GM19035 (cell line): ENCODE results near the gene GP1BA.
A peak's percentile ranks its signal among the peaks of the same experiment; 100 is the strongest.

Experiments used
- ATAC-seq: cut with Tn5 transposase; IDR thresholded peaks from one replicate; pipeline ENCODE4 v1.9.1; 2021; ENCODE audit not compliant: unreplicated experiment

The GP1BA gene

GRCh38 chr17:4931963-4932362 is at the start of gene GP1BA:
Gene GP1BA, plus strand, starts transcription at chr17:4932277. Its CDS starts 328 bp downstream, at chr17:4932605.
- no peak for ATAC-seq

- ATAC-seq: no peak
These were observed 47.6 kb upstream of the GP1BA start for GRCh38 chr17:4884489-4884888.

GRCh38 chr17:4886830-4887229 is 45.2 kb upstream of the GP1BA start:
- ATAC-seq: no peak

- ATAC-seq: no peak
These were observed 44.5 kb upstream of the GP1BA start for GRCh38 chr17:4887581-4887980.

- ATAC-seq: no peak
These were observed 40.4 kb upstream of the GP1BA start for GRCh38 chr17:4891411-4892410.

GRCh38 chr17:4892499-4893221 is 39.4 kb upstream of the GP1BA start:
- no peak for ATAC-seq

GRCh38 chr17:4893272-4893671 is 38.8 kb upstream of the GP1BA start:
- no peak for ATAC-seq

- ATAC-seq: no peak
These were observed 38.1 kb upstream of the GP1BA start for GRCh38 chr17:4893721-4894560.

- no peak for ATAC-seq
These were observed 37.0 kb upstream of the GP1BA start for GRCh38 chr17:4895121-4895520.

- ATAC-seq: no peak
These were observed 36.3 kb upstream of the GP1BA start for GRCh38 chr17:4895657-4896331.

- no peak for ATAC-seq
These were observed 35.5 kb upstream of the GP1BA start for GRCh38 chr17:4896332-4897197.

GRCh38 chr17:4897198-4897687 is 34.8 kb upstream of the GP1BA start:
- ATAC-seq: no peak

- no peak for ATAC-seq
These were observed 34.3 kb upstream of the GP1BA start for GRCh38 chr17:4897785-4898184.

- ATAC-seq: no peak
These were observed 33.7 kb upstream of the GP1BA start for GRCh38 chr17:4898351-4898750.

- peak; percentile 3 for ATAC-seq
These were observed 33.1 kb upstream of the GP1BA start for GRCh38 chr17:4898927-4899326.

GRCh38 chr17:4899341-4900230 is 32.5 kb upstream of the GP1BA start, which contains the start of gene C17orf107:
Gene C17orf107, plus strand, starts transcription at chr17:4899536. Its CDS starts 227 bp downstream, at chr17:4899763.
- peak; percentile 50 for ATAC-seq

- no peak for ATAC-seq
These were observed 31.6 kb upstream of the GP1BA start for GRCh38 chr17:4900231-4901107.
